Stimulated activated effector memory CD8-positive, alpha-beta T cell treated with anti-CD3 and anti-CD28 coated beads, Interleukin-12 subunit alpha, Interleukin-12 subunit beta, amount 100 ng/mL, for 72 hours (primary cell): ENCODE data around the gene CNOT10.
A peak's percentile ranks its signal among the peaks of the same experiment; 100 is the strongest.

Source experiments
- ATAC-seq: fragments of 150-1000 bp; cut with Tn5 transposase; 2 replicates; pipeline ENCODE4 v1.10.0; 2021
- DNase-seq, 2 donors: peaks; one replicate each; pipeline ENCODE4 v3.0.0; 2021 to 2022; ENCODE audit warnings: low spot score in 2 of 2
- H3K27ac Mint-ChIP-seq: one replicate; pipeline ENCODE4 v1.8.0; 2022; ENCODE audit warnings: mild to moderate bottlenecking, mixed read lengths
- H3K36me3 Mint-ChIP-seq: one replicate; pipeline ENCODE4 v1.8.0; 2022; ENCODE audit warnings: mild to moderate bottlenecking, mixed read lengths
- H3K4me1 Mint-ChIP-seq: one replicate; pipeline ENCODE4 v1.8.0; 2022; ENCODE audit warnings: mixed read lengths
- H3K4me3 Mint-ChIP-seq: one replicate; pipeline ENCODE4 v1.8.0; 2022; ENCODE audit warnings: mild to moderate bottlenecking, mixed read lengths
- H3K9me3 Mint-ChIP-seq: one replicate; pipeline ENCODE4 v1.8.0; 2022; ENCODE audit warnings: mixed read lengths

Gene CNOT10

DNA sequence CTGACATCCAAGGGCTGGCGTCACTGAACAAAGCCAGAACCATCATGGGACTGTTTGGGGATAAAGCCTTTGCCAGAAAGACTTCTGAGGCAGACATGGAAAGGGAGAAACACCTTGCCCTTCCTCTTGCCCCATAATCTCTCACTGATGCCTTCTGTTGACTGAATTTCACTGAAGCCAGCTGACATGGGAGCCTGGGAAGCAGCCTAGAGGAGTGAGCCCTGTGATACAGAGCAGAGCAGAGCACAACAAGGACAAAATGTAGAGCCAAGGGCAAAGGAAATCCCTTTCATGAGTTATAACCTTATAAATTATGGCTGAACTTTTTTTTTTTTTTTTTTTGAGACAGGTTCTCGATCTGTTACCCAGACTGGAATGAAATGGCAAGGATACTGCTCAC lies 9.8 kb upstream of the CNOT10 start:
- no peak for ATAC-seq
- Mint-ChIP-seq H3K27ac (no peak overlapping the region), H3K4me1 (no peaks in the 10 kb centered on the region), H3K9me3 (no peaks in the 10 kb centered on the region), H3K36me3 (no peaks in the 10 kb centered on the region), H3K4me3 (no peak overlapping the region)
- no peak for DNase-seq

DNA sequence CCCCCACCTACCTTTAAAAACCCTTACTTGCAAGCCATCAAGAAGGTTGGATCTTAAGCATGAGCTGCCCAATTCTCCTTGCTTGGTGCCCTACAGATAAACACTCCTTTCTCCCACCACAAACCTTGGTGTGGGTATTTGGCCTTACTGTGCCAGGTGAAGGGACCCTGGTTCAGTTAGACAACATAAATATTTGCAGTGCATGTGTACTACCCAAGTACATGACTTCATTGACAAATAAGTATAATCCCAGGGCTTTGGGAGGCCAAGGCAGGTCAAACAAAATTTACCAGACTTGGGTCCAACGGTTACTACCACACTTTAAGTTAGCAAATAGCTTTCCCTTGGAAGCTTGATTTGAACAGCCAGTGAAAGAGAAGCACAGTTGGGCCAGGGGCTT lies 9.3 kb upstream of the CNOT10 start:
- no peaks in the 10 kb centered on the region for H3K36me3 Mint-ChIP-seq
- no peak for DNase-seq
- no peak overlapping the region for H3K4me3 Mint-ChIP-seq
- no peaks in the 10 kb centered on the region for H3K4me1 Mint-ChIP-seq
- ATAC-seq = no peak
- H3K27ac Mint-ChIP-seq = no peak overlapping the region
- H3K9me3 Mint-ChIP-seq = no peaks in the 10 kb centered on the region

- Mint-ChIP-seq H3K9me3 (no peaks in the 10 kb centered on the region), H3K36me3 (peaks cover 1% of the 10 kb centered on the region), H3K4me1 (peaks cover 15% of the 10 kb centered on the region), H3K4me3 (no peak overlapping the region), H3K27ac (no peak overlapping the region)
- DNase-seq = no peak
- no peak for ATAC-seq
Measured at GRCh38 chr3:32681811-32682210, 3.2 kb upstream of the CNOT10 start.

DNA sequence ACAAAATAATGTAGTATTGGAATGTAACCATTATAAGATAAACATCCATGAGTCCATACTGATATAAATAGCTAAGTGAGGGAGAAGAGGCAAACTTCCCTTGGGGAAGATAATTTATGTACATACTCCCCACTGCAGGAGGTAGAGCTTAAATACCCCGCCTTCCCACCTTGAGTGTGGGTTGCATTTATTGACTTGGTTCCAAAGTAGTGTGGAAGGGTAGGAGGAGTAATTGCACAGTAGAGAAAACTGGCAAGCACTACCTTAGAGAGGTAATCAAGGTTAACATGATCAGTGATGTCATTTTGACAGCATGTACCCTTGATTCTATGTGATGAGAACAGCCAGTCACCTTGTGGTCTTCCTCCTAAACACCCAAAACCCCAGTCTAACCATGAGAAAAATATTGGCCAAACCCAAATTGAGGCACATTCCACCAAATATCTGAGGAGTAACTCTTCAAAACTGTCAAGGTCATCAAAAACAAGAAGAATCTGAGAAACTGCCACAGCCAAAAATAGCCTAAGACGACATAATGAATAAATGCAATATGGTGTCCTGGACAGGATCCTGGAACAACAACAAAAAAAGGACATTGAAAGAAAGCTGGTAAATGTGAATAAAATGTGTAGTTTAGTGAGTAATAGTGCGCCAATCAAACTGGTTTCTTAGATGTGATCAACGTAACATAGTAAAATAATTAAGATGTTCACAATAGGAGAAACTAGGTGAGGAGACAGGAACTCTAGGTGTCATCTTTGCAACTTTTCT lies 774 bp upstream of the CNOT10 start:
- H3K36me3 Mint-ChIP-seq = peaks cover 19% of the 10 kb centered on the region
- peaks cover 29% of the 10 kb centered on the region for H3K4me1 Mint-ChIP-seq
- peak overlapping the region; percentile 85 for H3K4me3 Mint-ChIP-seq
- DNase-seq (no peak), ATAC-seq (no peak)
- no peaks in the 10 kb centered on the region for H3K9me3 Mint-ChIP-seq
- H3K27ac Mint-ChIP-seq = peak overlapping the region; percentile 90

GRCh38 chr3:32685543-32686185 lies 676 bp downstream of the CNOT10 start:
- ATAC-seq (no peak), DNase-seq (no peak)
- H3K27ac Mint-ChIP-seq = peak overlapping the region; percentile 90
- peaks cover 36% of the 10 kb centered on the region for H3K4me1 Mint-ChIP-seq
- peak overlapping the region; percentile 85 for H3K4me3 Mint-ChIP-seq
- H3K9me3 Mint-ChIP-seq = no peaks in the 10 kb centered on the region
- peaks cover 32% of the 10 kb centered on the region for H3K36me3 Mint-ChIP-seq

DNA sequence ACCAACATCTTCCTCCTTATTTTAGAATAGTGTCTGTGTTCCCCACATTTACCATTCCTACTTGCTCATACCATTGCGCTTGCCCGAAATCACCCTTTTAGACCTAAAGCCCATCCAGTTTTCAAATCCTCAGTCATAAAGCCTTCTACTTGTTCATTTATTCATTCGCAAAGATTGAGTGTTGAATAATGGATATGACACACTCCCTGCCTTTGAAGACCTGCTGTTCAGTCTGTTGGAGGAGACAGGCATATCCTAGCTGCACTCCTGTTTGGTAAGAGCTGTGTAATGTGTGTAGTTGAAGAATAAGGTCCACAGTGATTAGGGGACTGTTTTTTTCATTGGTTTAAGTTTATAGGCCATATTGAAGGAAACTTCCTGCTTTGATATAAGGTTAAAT lies 1.7 kb downstream of the CNOT10 start:
- Mint-ChIP-seq H3K27ac (no peak overlapping the region), H3K36me3 (peaks cover 37% of the 10 kb centered on the region), H3K4me3 (peak overlapping the region; percentile 85), H3K4me1 (peaks cover 36% of the 10 kb centered on the region), H3K9me3 (no peaks in the 10 kb centered on the region)
- no peak for ATAC-seq
- no peak for DNase-seq

DNA sequence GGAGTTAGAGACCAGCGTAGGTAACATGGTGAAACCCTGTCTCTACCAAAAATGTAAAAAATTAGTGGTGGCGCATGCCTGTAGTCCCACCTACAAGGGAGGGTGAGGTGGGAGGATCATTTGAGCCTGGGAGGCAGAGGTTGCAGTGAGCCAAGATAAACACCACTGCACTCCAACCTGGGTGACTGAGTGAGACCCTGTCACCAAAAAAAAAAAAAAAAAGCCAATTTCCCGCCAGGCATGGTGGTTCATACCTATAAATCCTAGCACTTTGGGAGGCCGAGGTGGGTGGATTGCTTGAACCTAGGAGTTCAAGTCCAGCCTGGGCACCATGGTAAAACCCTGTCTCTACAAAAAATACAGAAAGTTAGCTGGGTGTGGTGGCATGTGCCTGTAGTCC lies 6.9 kb downstream of the CNOT10 start:
- H3K4me1 Mint-ChIP-seq = peaks cover 21% of the 10 kb centered on the region
- ATAC-seq (no peak), DNase-seq (peak in 1 of 2 donors; percentile 22)
- H3K27ac Mint-ChIP-seq = no peak overlapping the region
- H3K4me3 Mint-ChIP-seq = no peak overlapping the region
- peaks cover 41% of the 10 kb centered on the region for H3K36me3 Mint-ChIP-seq
- H3K9me3 Mint-ChIP-seq = no peaks in the 10 kb centered on the region

DNA sequence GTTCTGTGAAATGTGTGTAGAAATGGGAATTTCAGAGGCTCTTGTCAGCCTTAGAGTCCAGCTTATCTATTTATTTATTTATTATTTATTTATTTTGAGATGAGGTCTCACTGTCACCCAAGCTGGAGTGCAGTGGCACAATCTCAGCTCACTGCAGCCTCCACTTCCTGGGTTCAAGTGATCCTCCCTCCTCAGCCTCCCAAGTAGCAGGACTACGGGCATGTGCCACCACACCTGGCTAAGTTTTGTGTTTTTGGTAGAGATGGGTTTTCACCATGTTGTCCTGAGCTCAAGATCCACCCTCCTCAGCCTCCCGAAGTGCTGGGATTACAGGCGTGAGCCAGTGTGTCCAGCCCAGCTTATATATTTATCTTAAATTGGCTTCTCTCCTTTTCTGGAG lies 11.5 kb downstream of the CNOT10 start:
- no peak overlapping the region for H3K4me3 Mint-ChIP-seq
- H3K27ac Mint-ChIP-seq = no peak overlapping the region
- H3K36me3 Mint-ChIP-seq = peaks cover 6% of the 10 kb centered on the region
- ATAC-seq = no peak
- no peaks in the 10 kb centered on the region for H3K9me3 Mint-ChIP-seq
- no peak for DNase-seq
- peaks cover 9% of the 10 kb centered on the region for H3K4me1 Mint-ChIP-seq

DNA sequence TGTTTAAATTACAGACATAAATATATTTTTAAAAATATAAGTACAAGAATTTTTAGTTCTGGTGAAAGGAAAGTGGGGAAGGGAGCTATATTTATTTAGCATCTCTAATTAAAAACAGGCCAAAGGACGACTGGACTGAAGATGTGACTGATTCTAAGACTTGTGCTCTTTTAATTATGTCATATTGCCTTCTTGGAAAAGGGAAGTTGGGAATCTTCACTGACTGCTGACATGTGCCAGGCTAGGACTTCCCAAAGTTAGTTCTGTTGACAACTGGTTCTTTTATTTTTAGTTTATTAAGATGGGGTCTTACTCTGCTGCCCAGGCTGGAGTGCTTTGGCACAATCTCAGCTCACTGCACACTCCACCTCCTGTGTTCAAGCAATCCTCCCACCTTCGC lies 13.5 kb downstream of the CNOT10 start:
- H3K9me3 Mint-ChIP-seq = no peaks in the 10 kb centered on the region
- H3K4me1 Mint-ChIP-seq = peaks cover 17% of the 10 kb centered on the region
- DNase-seq (no peak), ATAC-seq (no peak)
- H3K36me3 Mint-ChIP-seq = peaks cover 8% of the 10 kb centered on the region
- H3K27ac Mint-ChIP-seq = no peak overlapping the region
- H3K4me3 Mint-ChIP-seq = no peak overlapping the region

DNA sequence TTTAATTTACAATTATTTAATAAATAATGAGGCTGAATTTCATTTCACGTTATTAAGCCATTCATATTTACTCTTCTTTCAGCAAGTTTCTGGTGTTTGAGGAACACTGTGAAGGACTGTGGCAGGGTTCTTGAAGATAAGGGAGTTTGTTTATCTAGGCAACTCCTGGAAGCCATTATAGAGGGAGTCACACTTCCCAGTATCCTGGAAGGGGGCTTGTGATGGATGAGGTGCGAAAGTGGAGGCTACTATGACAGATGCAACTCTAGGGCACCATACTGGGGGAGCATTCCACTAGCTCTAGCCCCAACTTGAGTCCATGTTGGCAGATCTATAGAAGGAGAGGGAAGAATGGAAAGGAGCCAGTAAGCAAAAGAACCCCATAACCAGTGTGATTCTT lies 14.4 kb downstream of the CNOT10 start:
- Mint-ChIP-seq H3K27ac (no peak overlapping the region), H3K9me3 (no peaks in the 10 kb centered on the region), H3K36me3 (peaks cover 9% of the 10 kb centered on the region), H3K4me3 (no peak overlapping the region), H3K4me1 (peaks cover 19% of the 10 kb centered on the region)
- peak in 1 of 2 donors; percentile 23 for DNase-seq
- ATAC-seq = no peak

GRCh38 chr3:32700244-32700643 lies 15.3 kb downstream of the CNOT10 start:
- Mint-ChIP-seq H3K36me3 (peaks cover 17% of the 10 kb centered on the region), H3K9me3 (no peaks in the 10 kb centered on the region), H3K4me1 (peaks cover 19% of the 10 kb centered on the region), H3K27ac (no peak overlapping the region), H3K4me3 (no peak overlapping the region)
- ATAC-seq = no peak
- peak in 1 of 2 donors; percentile 4 for DNase-seq

- Mint-ChIP-seq H3K4me3 (no peak overlapping the region), H3K4me1 (peaks cover 30% of the 10 kb centered on the region), H3K27ac (no peak overlapping the region), H3K9me3 (no peaks in the 10 kb centered on the region), H3K36me3 (peaks cover 39% of the 10 kb centered on the region)
- peak in 1 of 2 donors; percentile 22 for DNase-seq
- ATAC-seq = no peak
Measured at GRCh38 chr3:32703491-32703972, 18.5 kb downstream of the CNOT10 start.

DNA sequence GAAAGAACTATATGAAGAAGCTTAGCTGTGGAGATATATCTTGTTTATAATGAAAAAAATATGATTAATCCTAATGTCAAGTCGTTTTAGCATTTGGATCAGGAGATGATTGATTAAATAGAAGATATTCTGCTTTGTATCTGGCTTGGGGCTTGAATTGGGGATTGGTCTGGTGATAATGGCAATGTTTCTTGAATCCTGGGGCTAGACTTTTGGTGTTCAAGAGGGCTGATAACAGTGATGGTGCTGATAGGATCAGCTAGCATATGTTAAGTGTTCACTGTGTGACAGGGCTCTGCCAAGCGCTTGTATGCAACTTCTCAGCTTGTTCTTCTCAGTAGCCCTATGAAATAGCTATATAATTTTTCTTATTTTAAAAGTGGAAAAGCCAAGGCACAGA lies 20.2 kb downstream of the CNOT10 start:
- Mint-ChIP-seq H3K36me3 (peaks cover 56% of the 10 kb centered on the region), H3K4me1 (peaks cover 24% of the 10 kb centered on the region)

DNA sequence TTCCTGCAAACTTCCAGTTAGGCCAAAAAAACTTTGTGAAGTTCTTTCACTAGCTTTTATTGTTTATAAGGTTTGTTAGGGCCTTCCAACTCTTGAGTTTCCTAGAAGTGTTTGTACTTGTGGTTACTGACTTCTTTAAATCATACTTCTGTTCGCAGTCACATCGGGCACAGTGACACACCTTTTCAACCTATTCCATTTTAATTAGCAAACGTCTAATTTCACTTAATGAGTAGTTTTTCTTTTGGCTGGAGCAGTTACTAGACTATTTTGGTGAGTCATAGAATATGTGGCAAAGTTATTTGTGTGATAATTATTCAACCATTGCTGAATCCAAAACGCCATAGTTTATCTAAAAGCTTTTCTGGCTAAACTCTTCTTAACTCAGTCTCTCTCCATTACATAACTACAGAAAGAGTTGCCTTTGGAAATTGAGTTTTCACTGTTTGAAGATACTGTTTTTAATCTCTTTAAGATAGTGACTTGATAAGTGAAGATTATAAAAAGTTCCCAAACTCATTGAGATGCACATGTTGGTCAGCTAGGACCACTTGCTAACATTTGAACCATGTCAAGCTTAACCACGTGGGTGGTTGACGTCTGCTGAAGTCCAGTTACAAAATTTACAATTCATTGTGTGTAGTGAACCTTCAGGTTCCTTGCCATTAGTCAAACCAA lies 21.5 kb downstream of the CNOT10 start:
- peaks cover 21% of the 10 kb centered on the region for H3K4me1 Mint-ChIP-seq
- peaks cover 69% of the 10 kb centered on the region for H3K36me3 Mint-ChIP-seq
- H3K27ac Mint-ChIP-seq = peak overlapping the region; percentile 50
- DNase-seq (peak in 1 of 2 donors; percentile 2), ATAC-seq (peak; percentile 64)
- H3K9me3 Mint-ChIP-seq = no peaks in the 10 kb centered on the region
- H3K4me3 Mint-ChIP-seq = no peak overlapping the region

More for the DNA sequence above, 20.2 kb downstream of the CNOT10 start:
- DNase-seq (peak in 1 of 2 donors; percentile 18), ATAC-seq (no peak)
- no peaks in the 10 kb centered on the region for H3K9me3 Mint-ChIP-seq
- H3K27ac Mint-ChIP-seq = no peak overlapping the region
- H3K4me3 Mint-ChIP-seq = no peak overlapping the region

DNA sequence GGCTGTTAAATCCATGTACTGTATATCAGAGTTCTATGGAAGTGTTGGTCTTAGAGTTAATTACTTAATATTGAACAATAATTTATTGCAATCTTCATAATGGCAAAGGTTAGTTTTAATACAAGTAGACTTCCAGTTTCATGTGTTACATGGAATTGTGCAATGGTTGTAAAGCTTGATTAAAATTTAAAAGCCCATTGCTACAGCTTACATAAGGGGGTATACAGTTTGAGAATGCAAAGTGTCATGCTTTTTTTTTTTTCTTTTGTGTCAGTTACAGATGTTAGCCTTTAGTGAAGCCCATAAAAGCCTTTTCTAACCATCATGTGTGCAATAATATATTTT lies 22.0 kb downstream of the CNOT10 start:
- no peak overlapping the region for H3K4me3 Mint-ChIP-seq
- no peak overlapping the region for H3K27ac Mint-ChIP-seq
- no peak for ATAC-seq
- peaks cover 73% of the 10 kb centered on the region for H3K36me3 Mint-ChIP-seq
- peaks cover 18% of the 10 kb centered on the region for H3K4me1 Mint-ChIP-seq
- no peaks in the 10 kb centered on the region for H3K9me3 Mint-ChIP-seq
- no peak for DNase-seq
